ENCODE results near the gene TCERG1.
A peak's percentile ranks its signal among the peaks of the same experiment; 100 is the strongest.

The TCERG1 gene

GRCh38 chr5:146446861-146447733 lies at the start of gene TCERG1:
TCERG1 (plus strand) TSS chr5:146447333; CDS start chr5:146447350, 17 bp downstream.
- peaks cover 5% of the 10 kb centered on the region; the same call in 1 of the 2 replicates for H3K36me3 ChIP-seq (ENCODE audit: insufficient read depth, low read length)
- peak within 1 kb of the TSS; percentile 93 for H3K4me3 ChIP-seq
- peak within 1 kb of the TSS; percentile 94 for H3K27ac ChIP-seq
- H3K9ac ChIP-seq (ENCODE audit: insufficient read length): peak within 1 kb of the TSS; percentile 99
- peaks cover 3% of the 10 kb centered on the region; the same call in 1 of the 2 replicates for H3K9me3 ChIP-seq (ENCODE audit: low read depth, low read length)
- TF ChIP-seq FOXP2 (optimal IDR thresholded peaks at IDR 0.05; ENCODE audit: control extremely low read depth, extremely low read length, insufficient read depth) (peak; percentile 45), EZH2 (IDR thresholded peaks at IDR 0.05) (no peak), POLR2AphosphoS5 (IDR thresholded peaks at IDR 0.05; ENCODE audit: borderline replicate concordance, low read depth, low read length) (peak; percentile 86)
- DNase-seq (ENCODE audit: low read depth, low spot score): peak; percentile 100

DNA sequence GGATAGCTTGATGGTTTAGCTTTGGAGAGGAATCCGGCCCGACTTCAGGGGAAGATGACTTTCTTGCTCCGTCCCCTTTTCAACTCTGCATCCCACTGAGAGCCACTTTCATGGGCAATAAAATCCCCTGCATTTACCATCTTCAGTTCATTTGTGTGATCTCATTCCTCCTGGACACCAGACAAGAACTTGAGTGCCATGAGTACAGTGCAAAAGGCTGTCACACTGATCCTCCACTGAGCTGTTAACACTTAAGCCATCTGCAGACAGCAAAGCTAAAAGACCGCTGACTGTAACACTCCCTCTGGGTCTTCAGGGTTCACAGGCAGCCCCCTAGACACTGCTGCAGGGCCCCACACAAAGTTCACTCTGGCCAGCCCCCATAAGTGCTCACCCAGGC lies 48.3 kb upstream of the TCERG1 start:
- Histone ChIP-seq H3K36me3 (ENCODE audit: insufficient read depth, low read length) (no peaks in the 10 kb centered on the region), H3K27ac (no peak overlapping the region)

GRCh38 chr5:146399481-146399880 lies 47.7 kb upstream of the TCERG1 start:
- no peak for DNase-seq (ENCODE audit: low read depth, low spot score)

More for the DNA sequence above, 48.3 kb upstream of the TCERG1 start:
- no peaks in the 10 kb centered on the region for H3K9me3 ChIP-seq (ENCODE audit: low read depth, low read length)
- DNase-seq (ENCODE audit: low read depth, low spot score): no peak
- no peak overlapping the region for H3K9ac ChIP-seq (ENCODE audit: insufficient read length)
- no peak overlapping the region for H3K4me3 ChIP-seq
- TF ChIP-seq EZH2 (IDR thresholded peaks at IDR 0.05): no peak
- no peak for TF ChIP-seq FOXP2 (optimal IDR thresholded peaks at IDR 0.05; ENCODE audit: control extremely low read depth, extremely low read length, insufficient read depth)
- no peak for TF ChIP-seq POLR2AphosphoS5 (IDR thresholded peaks at IDR 0.05; ENCODE audit: borderline replicate concordance, low read depth, low read length)

DNA sequence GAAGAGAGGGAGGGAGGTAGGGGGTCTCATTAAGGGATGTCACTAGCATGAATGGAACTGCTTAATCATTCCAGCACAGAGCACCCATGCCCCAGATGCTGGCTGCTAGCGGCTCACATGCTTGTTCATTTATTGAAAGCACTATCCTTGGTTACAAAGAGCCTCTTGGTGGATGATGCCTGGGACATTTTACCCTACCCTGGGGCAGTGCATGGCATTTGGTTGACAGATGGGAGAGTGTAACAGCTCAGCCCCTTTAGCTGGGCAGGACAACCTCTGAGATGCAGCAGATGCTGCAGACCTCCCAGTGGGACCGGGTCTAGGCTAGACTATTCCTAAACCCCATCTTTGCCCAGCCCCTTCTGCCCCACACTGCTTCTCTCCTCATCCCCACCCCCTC lies 46.9 kb upstream of the TCERG1 start:
- Histone ChIP-seq H3K9me3 (ENCODE audit: low read depth, low read length) (no peaks in the 10 kb centered on the region), H3K9ac (ENCODE audit: insufficient read length) (no peak overlapping the region), H3K4me3 (no peak overlapping the region), H3K27ac (no peak overlapping the region), H3K36me3 (ENCODE audit: insufficient read depth, low read length) (no peaks in the 10 kb centered on the region)
- DNase-seq (ENCODE audit: low read depth, low spot score): no peak
- no peak for TF ChIP-seq EZH2 (IDR thresholded peaks at IDR 0.05)
- no peak for TF ChIP-seq POLR2AphosphoS5 (IDR thresholded peaks at IDR 0.05; ENCODE audit: borderline replicate concordance, low read depth, low read length)
- no peak for TF ChIP-seq FOXP2 (optimal IDR thresholded peaks at IDR 0.05; ENCODE audit: control extremely low read depth, extremely low read length, insufficient read depth)

More at GRCh38 chr5:146399481-146399880, 47.7 kb upstream of the TCERG1 start:
- TF ChIP-seq FOXP2 (optimal IDR thresholded peaks at IDR 0.05; ENCODE audit: control extremely low read depth, extremely low read length, insufficient read depth) (no peak), POLR2AphosphoS5 (IDR thresholded peaks at IDR 0.05; ENCODE audit: borderline replicate concordance, low read depth, low read length) (no peak), EZH2 (IDR thresholded peaks at IDR 0.05) (no peak)
- H3K36me3 ChIP-seq (ENCODE audit: insufficient read depth, low read length): no peaks in the 10 kb centered on the region
- no peak overlapping the region for H3K4me3 ChIP-seq
- H3K27ac ChIP-seq: no peak overlapping the region
- H3K9ac ChIP-seq (ENCODE audit: insufficient read length): no peak overlapping the region
- no peaks in the 10 kb centered on the region for H3K9me3 ChIP-seq (ENCODE audit: low read depth, low read length)

DNA sequence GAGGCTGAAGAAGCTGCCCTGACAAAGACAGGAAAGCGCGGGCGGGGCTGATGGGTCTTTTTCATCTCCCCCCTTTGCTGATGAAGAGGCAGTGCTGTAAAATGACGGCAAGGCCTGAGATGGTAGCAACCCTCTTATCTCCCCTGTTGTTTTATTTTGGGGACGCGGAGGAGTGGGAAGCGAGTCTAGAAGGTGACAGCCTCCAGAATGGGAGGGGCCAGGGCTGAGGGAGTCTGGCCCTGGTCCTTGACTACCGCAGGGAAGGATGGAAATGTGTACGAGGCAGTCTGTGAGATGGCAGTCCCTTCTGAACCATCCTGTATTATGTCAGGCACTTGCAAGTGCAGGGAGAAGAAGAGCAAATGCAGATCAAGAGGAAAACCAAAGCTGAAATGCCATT lies 46.1 kb upstream of the TCERG1 start:
- Histone ChIP-seq H3K36me3 (ENCODE audit: insufficient read depth, low read length) (no peaks in the 10 kb centered on the region), H3K27ac (no peak overlapping the region), H3K4me3 (no peak overlapping the region), H3K9me3 (ENCODE audit: low read depth, low read length) (no peaks in the 10 kb centered on the region), H3K9ac (ENCODE audit: insufficient read length) (no peak overlapping the region)
- no peak for DNase-seq (ENCODE audit: low read depth, low spot score)
- no peak for TF ChIP-seq EZH2 (IDR thresholded peaks at IDR 0.05)
- no peak for TF ChIP-seq FOXP2 (optimal IDR thresholded peaks at IDR 0.05; ENCODE audit: control extremely low read depth, extremely low read length, insufficient read depth)
- TF ChIP-seq POLR2AphosphoS5 (IDR thresholded peaks at IDR 0.05; ENCODE audit: borderline replicate concordance, low read depth, low read length): no peak

DNA sequence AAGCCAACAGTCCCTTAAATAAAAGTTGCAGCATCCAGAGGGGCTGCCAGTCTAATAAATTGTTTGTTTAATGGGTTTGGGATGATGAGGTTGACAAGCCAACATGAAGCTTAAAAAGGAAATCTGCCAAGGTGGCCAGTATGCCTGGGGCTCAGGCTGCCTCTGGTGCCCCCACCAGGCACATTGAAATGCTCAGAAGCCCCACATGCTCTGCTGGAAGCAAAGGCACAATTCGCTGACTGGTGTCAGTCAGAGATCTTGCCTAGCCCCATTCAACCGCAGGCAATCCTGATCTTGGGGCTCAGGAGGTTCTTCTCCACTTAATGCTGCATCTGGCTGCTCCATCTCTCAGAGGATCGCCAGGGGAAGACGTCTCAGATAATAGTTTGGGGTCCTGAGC lies 44.2 kb upstream of the TCERG1 start:
- H3K4me3 ChIP-seq: no peak overlapping the region
- TF ChIP-seq POLR2AphosphoS5 (IDR thresholded peaks at IDR 0.05; ENCODE audit: borderline replicate concordance, low read depth, low read length) (no peak), FOXP2 (optimal IDR thresholded peaks at IDR 0.05; ENCODE audit: control extremely low read depth, extremely low read length, insufficient read depth) (no peak), EZH2 (IDR thresholded peaks at IDR 0.05) (no peak)
- DNase-seq (ENCODE audit: low read depth, low spot score): no peak
- H3K27ac ChIP-seq: no peak overlapping the region
- H3K36me3 ChIP-seq (ENCODE audit: insufficient read depth, low read length): no peaks in the 10 kb centered on the region
- no peak overlapping the region for H3K9ac ChIP-seq (ENCODE audit: insufficient read length)
- no peaks in the 10 kb centered on the region for H3K9me3 ChIP-seq (ENCODE audit: low read depth, low read length)

DNA sequence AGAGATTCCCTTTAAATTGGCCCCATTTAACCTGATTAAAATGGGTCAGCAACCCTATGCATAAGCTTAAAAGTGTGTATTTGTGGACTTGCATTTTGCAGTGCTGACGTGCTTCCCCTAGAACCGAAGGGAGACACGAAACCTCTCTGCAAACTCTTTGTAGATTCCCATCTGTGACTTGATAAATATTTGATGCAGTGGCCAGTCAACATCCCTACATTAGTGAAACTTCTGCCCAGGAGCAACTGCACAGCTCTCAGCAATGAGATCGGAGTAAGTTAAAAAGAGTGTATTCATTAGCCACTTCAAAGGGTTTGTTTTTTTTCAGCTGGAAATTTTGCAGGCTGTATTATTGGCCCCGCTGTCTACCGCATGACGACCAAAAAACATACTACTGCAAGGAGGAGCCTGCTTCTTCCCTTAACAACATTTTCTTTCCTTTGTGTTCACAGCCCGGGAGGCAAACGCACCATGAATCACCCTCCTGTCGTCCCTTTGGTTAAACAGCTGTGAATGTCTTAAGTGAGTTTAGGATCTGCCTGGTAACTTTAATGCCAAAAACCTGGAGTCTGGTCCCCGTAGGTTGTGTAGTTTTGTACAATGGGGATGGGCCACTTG lies 38.0 kb upstream of the TCERG1 start:
- H3K27ac ChIP-seq: peak overlapping the region; percentile 82
- TF ChIP-seq EZH2 (IDR thresholded peaks at IDR 0.05) (no peak), POLR2AphosphoS5 (IDR thresholded peaks at IDR 0.05; ENCODE audit: borderline replicate concordance, low read depth, low read length) (peak; percentile 28; the same call in 1 of the 2 replicates), FOXP2 (optimal IDR thresholded peaks at IDR 0.05; ENCODE audit: control extremely low read depth, extremely low read length, insufficient read depth) (no peak)
- peak overlapping the region; percentile 0 for H3K9ac ChIP-seq (ENCODE audit: insufficient read length)
- H3K36me3 ChIP-seq (ENCODE audit: insufficient read depth, low read length): no peaks in the 10 kb centered on the region
- no peak for DNase-seq (ENCODE audit: low read depth, low spot score)
- H3K9me3 ChIP-seq (ENCODE audit: low read depth, low read length): no peaks in the 10 kb centered on the region
- H3K4me3 ChIP-seq: peak overlapping the region; percentile 39

DNA sequence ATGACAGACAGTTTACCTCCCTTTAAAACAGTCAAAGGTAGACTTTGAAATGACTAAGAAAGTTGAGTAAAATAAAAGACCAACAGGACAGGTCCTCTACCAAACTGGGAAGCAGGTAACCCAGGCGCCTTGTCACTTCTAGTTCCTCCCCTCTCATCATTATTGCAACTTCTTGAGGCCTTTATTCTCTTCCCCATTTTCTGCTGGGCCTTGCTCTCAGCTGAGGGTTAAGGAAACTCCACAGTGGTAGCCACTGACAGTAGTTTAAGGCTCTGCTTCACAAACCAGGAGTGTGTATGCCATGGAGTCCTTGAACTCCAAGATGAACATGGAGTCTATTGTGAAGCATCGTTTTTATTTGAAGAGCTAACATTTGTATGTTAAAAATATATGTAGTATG lies 36.9 kb upstream of the TCERG1 start:
- Histone ChIP-seq H3K9me3 (ENCODE audit: low read depth, low read length) (no peaks in the 10 kb centered on the region), H3K9ac (ENCODE audit: insufficient read length) (no peak overlapping the region), H3K27ac (peak overlapping the region; percentile 82), H3K4me3 (peak overlapping the region; percentile 39), H3K36me3 (ENCODE audit: insufficient read depth, low read length) (no peaks in the 10 kb centered on the region)
- no peak for TF ChIP-seq EZH2 (IDR thresholded peaks at IDR 0.05)
- no peak for DNase-seq (ENCODE audit: low read depth, low spot score)
